Glutamatergic neuron (in vitro differentiated cells): ENCODE data around the gene TRNT1. TPM values are rescaled to one million over a fixed set of nuclear protein-coding genes. Genes with fewer than 3 reads are reported as not detected.

Source experiments
- DNase-seq: peaks from one replicate; pipeline ENCODE4 v3.0.0; 2022
- H3K27ac Mint-ChIP-seq: one replicate; pipeline ENCODE4 v1.8.0; 2020; ENCODE audit warnings: mild to moderate bottlenecking, mixed read lengths, inconsistent platforms; ENCODE audit not compliant: unreplicated experiment
- H3K27me3 Mint-ChIP-seq: one replicate; pipeline ENCODE4 v1.8.0; 2020; ENCODE audit warnings: mild to moderate bottlenecking, moderate library complexity, mixed read lengths, inconsistent platforms; ENCODE audit not compliant: unreplicated experiment
- H3K36me3 Mint-ChIP-seq: one replicate; pipeline ENCODE4 v1.8.0; 2020; ENCODE audit warnings: mild to moderate bottlenecking, mixed read lengths, inconsistent platforms; ENCODE audit not compliant: unreplicated experiment
- H3K4me1 Mint-ChIP-seq: one replicate; pipeline ENCODE4 v1.8.0; 2020; ENCODE audit warnings: mild to moderate bottlenecking, low read depth, mixed read lengths, inconsistent platforms; ENCODE audit not compliant: unreplicated experiment
- H3K4me3 Mint-ChIP-seq: one replicate; pipeline ENCODE4 v1.8.0; 2020; ENCODE audit warnings: mild to moderate bottlenecking, mixed read lengths, inconsistent platforms; ENCODE audit not compliant: unreplicated experiment
- H3K9me3 Mint-ChIP-seq: one replicate; pipeline ENCODE4 v1.8.0; 2020; ENCODE audit warnings: mild to moderate bottlenecking, moderate library complexity, mixed read lengths, inconsistent platforms; ENCODE audit not compliant: unreplicated experiment
- total RNA-seq: library from RNA; stranded (reverse); fragmentation: NEBNext Ultra II Directional; extraction: Animal tissue kit (Norgen Biotek cat#: 25700); gene quantifications from one replicate; pipeline ENCODE4 v1.2.1, GENCODE V29; 2021; ENCODE audit not compliant: unreplicated experiment
- TF ChIP-seq, protein P1 (sequence below): fragments of 200-600 bp; sonication (generic); IDR thresholded peaks from one replicate; pipeline ENCODE4 v1.5.0; 2021; ENCODE audit not compliant: partially characterized antibody, unreplicated experiment

The TRNT1 gene
- total RNA-seq, 1 donor from 2014 or later = 27.3 TPM

DNA sequence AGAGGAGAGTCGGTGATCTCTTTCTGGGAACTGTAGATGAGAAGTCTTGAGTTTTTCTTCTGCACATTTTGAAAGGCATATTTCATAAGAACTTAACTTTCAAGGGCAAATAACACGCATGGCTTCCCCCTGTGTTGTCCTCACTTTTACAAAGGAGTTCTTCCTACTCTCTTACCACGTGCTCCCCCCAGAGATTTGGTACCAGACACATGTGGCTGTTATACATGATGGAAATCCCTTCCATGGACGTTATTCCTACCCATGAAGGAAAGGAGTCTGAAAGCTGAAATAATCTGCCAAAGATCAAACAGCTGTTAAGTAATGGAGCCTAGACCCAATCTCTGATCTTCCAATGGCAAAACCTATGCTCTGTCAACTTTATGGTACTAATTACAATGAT, 20.9 kb upstream of the TRNT1 start:
- Mint-ChIP-seq H3K9me3 (no peaks in the 10 kb centered on the region), H3K27ac (no peak overlapping the region), H3K27me3 (no peaks in the 10 kb centered on the region), H3K4me1 (no peaks in the 10 kb centered on the region), H3K36me3 (no peaks in the 10 kb centered on the region), H3K4me3 (no peak overlapping the region)
- no peak for DNase-seq
- TF ChIP-seq, protein P1, sequence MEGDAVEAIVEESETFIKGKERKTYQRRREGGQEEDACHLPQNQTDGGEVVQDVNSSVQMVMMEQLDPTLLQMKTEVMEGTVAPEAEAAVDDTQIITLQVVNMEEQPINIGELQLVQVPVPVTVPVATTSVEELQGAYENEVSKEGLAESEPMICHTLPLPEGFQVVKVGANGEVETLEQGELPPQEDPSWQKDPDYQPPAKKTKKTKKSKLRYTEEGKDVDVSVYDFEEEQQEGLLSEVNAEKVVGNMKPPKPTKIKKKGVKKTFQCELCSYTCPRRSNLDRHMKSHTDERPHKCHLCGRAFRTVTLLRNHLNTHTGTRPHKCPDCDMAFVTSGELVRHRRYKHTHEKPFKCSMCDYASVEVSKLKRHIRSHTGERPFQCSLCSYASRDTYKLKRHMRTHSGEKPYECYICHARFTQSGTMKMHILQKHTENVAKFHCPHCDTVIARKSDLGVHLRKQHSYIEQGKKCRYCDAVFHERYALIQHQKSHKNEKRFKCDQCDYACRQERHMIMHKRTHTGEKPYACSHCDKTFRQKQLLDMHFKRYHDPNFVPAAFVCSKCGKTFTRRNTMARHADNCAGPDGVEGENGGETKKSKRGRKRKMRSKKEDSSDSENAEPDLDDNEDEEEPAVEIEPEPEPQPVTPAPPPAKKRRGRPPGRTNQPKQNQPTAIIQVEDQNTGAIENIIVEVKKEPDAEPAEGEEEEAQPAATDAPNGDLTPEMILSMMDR = no peak

DNA sequence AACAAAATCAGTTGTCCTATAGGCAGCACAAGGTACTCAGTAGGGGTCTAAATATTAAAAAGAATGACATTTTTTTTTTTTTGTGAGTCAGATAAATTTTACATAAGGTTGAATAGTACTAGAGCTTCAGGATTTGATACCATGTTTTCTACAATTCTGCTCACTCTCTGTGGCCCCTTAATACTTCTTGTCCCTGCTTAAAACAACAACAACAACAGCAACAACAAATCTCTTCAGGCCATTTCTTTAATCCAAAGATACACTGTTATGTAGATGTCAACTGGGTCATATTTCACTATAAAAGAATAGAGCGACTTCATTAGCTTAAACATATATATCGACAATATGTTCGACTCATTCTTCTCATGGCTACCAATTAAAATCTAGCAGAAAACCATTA, 19.6 kb upstream of the TRNT1 start:
- Mint-ChIP-seq H3K27ac (no peak overlapping the region), H3K9me3 (no peaks in the 10 kb centered on the region)
- no peak for DNase-seq

DNA sequence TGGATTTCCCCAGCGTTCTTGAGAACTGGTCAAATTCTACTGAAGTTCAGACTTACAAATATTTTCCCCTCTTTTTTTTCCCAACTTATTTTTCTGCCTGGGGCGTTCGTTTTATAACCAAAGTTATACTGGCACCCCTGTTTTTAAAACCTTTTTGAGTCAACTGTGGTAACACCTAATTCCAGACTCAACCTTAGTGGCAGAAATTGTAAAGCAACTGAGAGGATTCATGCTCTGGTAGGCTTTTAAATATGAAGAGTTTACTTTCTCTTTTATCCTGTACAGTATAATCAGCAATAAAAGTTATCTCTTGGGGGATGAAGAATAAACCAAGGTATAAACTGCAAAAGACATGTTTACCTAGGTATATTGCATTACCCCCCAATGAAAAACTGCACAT, 18.9 kb upstream of the TRNT1 start:
- Mint-ChIP-seq H3K36me3 (no peaks in the 10 kb centered on the region), H3K4me1 (no peaks in the 10 kb centered on the region), H3K27ac (no peak overlapping the region), H3K9me3 (no peaks in the 10 kb centered on the region), H3K27me3 (no peaks in the 10 kb centered on the region), H3K4me3 (no peak overlapping the region)
- DNase-seq = no peak
- TF ChIP-seq, protein P1 = no peak

More for the DNA sequence above, 19.6 kb upstream of the TRNT1 start:
- no peaks in the 10 kb centered on the region for H3K4me1 Mint-ChIP-seq
- no peaks in the 10 kb centered on the region for H3K36me3 Mint-ChIP-seq
- TF ChIP-seq, protein P1 = no peak
- no peaks in the 10 kb centered on the region for H3K27me3 Mint-ChIP-seq
- H3K4me3 Mint-ChIP-seq = no peak overlapping the region

DNA sequence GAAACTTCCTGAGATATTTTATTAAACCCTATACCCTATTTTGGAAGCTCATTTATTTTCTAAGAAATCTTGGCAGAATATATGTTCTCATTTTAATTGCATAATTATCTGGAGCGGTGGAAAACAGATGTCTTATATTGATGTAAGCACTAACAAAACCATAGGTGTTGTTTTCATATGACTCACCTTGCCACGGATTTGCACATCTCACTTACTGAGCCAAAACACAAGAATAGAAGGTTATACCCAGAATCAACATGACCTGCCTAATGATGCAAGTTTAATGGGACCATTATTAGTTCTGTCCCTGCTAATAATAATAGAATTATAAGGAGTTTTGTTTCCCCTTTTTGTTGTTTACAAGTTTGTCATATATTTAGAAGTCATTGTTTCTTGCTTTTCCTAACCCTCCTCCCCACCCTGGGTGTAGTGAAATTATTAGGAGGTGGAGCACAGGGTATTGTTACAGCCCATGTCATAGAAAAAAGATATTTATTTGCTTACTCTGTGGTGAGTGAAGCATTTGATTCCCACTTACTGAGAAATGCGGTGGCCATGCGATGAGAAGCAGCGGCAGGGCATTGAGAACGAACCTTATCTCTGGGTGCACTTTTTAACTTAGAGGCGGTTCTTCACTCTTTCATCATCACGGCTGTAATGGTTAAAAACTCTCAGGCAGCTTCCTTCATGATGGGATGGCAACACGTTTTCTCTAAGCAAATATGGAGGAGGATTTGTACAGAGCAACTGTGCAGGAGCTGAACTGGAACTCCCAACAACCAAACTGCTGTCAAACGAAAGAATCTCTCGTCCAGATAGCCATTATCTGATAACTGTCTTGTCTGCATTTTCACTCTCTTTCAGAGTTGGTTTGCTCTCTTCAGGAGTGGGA, 17.1 kb upstream of the TRNT1 start:
- Mint-ChIP-seq H3K36me3 (no peaks in the 10 kb centered on the region), H3K4me1 (no peaks in the 10 kb centered on the region), H3K9me3 (no peaks in the 10 kb centered on the region), H3K27ac (no peak overlapping the region), H3K27me3 (no peaks in the 10 kb centered on the region), H3K4me3 (no peak overlapping the region)
- TF ChIP-seq, protein P1 = no peak
- DNase-seq = no peak

DNA sequence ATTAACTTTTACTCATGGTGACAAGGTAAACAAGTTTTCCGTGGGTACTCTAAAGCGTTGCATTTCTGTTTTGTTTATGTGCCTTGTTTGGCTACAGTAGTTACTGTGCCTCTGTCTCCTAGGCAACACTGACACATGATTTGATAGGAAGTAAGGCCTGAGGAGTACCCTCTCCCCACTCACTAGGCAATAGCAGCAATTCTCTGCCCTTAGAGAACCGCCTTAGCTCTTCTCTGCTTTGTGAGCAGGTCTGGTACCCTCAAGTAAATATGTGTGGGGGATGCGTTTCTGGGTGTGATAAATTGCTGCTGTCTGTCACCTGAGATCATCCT, 16.5 kb upstream of the TRNT1 start, which contains the start of gene IL5RA:
Gene IL5RA (minus strand): TSS at position 76 of the 332 bp plus-strand sequence. CDS start 5,390 bp downstream, outside the sequence.
- H3K36me3 Mint-ChIP-seq = no peaks in the 10 kb centered on the region
- H3K27me3 Mint-ChIP-seq = no peaks in the 10 kb centered on the region
- H3K4me3 Mint-ChIP-seq = no peak within 1 kb of the TSS
- no peaks in the 10 kb centered on the region for H3K4me1 Mint-ChIP-seq
- H3K9me3 Mint-ChIP-seq = no peaks in the 10 kb centered on the region
- TF ChIP-seq, protein P1 = no peak
- no peak within 1 kb of the TSS for H3K27ac Mint-ChIP-seq
- no peak for DNase-seq
